Activated T-helper 1 cell treated with anti-CD3 and anti-CD28 coated beads, Interleukin-2, amount 50 U/mL, for 16 hours (primary cell): ENCODE measurements around the gene PIGB.
"Not testable (repeated sequence)": the region's sequence is repeated elsewhere in the genome, so short reads cannot be mapped to it uniquely, and the experiment has no call there.

ENCODE experiments used
- DNase-seq, 2 donors: peaks; one replicate each; pipeline ENCODE4 v3.0.0-alpha.2; 2020; ENCODE audit warnings: low read depth in 1 of 2, low spot score in 1 of 2

The PIGB gene

GRCh38 chr15:55318588-55319494 lies at the start of gene PIGB, which contains the start of gene PIGBOS1:
Gene PIGB (plus strand): TSS chr15:55319222. CDS start chr15:55319251, 29 bp downstream.
Gene PIGBOS1 (minus strand): TSS chr15:55319123. CDS start chr15:55317792, 1,331 bp downstream.
- peak; percentile 55 to 59 for DNase-seq

- no peak for DNase-seq
Observed at GRCh38 chr15:55270291-55270690, 48.7 kb upstream of the PIGB start.

DNA sequence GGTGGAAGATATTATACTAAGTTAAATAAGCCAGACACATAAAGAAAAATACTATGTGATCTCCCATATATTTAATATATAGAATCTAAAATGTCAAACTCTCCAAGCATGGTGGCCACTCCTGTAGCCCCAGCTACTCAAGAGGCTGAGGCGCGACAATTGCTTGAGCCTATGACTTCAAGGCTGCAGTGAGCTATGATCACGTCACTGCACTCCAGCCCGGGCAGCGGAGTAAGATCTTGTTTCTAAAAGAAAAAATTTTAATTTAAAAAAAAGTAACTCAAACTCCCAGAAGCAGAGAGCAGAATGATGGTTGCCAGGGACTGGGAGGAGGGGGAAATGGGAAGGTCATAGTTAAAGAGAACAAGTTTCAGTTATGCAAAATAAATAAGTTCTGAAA lies 42.7 kb upstream of the PIGB start:
- no peak for DNase-seq

DNA sequence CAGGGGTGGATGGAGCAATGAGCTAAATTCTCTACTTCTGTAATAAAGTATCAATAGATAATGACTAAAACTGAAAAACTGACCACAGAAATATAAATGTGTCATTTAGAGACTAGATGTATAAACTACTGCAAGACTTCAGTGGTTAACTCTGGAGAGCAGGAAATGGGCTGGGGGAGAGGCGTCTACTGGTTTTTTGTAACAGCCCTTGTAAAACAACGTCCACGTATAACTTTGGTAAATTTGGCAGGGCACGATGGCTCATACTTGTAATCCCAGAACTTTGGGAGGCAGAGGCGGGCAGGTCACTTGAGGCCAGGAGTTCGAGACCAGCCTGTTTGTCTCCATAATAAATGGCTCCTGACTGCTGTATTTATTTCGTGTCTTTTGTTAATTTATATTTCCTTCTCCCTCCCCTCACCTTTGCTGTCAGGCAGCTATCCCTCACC lies 41.9 kb upstream of the PIGB start:
- DNase-seq = no peak

DNA sequence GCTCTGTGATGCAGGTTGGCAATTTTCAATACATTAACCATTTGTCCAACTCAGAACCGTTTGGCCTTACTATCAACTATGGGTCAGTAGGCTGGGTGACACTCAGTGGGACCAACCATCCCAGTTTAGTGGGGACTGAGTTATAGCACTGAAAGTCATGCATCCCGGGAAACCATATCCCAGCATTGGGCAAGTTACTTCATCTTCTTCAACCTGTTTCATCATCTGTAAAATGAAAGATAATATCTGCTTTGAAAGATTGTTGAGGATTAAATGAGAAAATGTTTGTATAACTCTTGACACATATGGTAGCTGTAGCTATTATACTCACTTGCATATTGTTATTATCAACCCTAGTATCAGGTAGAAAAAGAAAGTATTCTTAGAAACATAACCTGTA lies 41.3 kb upstream of the PIGB start:
- no peak for DNase-seq

DNA sequence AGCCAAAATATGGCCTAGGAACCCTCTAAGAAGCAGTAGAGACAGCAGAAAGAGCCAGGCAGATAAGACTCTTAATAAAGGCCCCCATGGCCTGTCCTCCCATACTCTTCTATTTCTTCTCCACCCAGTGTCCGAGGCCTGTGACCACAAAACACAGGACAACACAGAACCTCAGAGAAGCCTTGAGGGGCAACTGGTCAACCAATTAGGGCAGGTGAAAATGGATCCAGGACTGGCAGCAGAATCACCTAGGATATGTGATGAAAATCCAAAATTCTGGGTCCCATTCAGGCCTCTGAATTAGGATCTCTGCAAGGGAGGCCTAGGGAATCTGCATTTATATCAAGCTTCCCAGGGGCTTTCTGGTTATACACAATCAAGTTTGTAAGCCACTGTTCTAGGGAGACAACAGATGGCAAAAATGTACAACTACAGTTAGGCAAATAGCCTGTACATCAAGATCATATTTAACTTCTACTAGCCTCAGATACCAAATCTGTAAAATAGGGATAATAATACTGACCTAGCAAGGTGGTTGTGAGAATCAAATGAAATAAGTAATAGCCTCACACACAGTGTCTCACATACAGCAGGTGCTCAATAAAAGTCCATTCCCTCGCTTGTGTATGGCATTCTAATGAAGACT lies 39.8 kb upstream of the PIGB start:
- no peak for DNase-seq

GRCh38 chr15:55279746-55280351 lies 39.2 kb upstream of the PIGB start:
- peak in 1 of 2 donors; percentile 33 for DNase-seq

DNA sequence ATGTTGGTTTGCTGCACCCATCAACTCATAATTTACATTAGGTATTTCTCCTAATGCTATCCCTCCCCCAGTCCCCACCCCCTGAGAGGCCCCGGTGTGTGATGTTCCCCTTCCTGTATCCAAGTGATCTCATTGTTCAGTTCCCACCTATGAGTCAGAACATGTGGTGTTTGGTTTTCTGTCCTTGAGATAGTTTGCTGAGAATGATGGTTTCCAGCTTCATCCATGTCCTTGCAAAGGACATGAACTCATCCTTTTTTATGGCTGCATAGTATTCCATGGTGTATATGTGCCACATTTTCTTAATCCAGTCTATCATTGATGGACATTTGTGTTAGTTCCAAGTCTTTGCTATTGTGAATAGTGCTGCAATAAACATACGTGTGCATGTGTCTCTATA lies 38.4 kb upstream of the PIGB start:
- DNase-seq = not testable (repeated sequence)

GRCh38 chr15:55281517-55282228 lies 37.3 kb upstream of the PIGB start:
- DNase-seq = no peak

- DNase-seq = no peak
Observed at GRCh38 chr15:55282284-55282833, 36.7 kb upstream of the PIGB start.

- no peak for DNase-seq
Observed at GRCh38 chr15:55283379-55284147, 35.5 kb upstream of the PIGB start.

GRCh38 chr15:55284426-55284825 lies 34.6 kb upstream of the PIGB start:
- DNase-seq = no peak

DNA sequence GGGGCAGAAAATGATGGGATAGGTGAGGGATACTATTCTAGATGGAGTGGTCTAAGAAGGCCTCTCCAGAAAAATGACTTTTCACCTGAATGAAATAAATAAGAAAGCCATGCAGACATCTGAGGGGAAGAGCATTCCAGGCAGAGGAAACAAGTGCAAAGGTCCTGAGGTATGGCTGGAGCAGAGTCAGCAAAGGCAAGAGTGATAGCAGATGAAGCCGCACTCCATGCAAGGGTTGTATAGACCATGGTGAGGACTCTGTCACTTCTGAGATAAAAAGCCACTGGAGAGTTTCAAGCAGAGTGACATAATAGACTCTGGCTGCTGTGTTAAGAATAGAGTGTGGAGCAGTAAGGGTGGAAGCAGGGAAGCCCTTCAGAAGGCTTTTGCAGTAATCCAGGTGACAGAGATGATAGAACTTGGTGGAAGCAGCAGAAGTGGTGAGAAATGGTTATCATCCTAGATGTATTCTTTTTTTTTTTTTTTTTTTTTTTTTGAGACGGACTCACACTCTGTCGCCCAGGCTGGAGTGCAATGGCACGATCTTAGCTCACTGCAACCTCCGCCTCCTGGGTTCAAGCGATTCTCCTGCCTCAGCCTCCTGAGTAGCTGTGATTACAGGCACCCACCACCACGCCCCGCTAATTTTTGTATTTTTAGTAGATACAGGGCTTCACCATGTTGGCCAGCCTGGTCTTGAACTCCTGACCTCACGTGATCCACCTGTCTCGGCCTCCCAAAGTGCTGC lies 32.4 kb upstream of the PIGB start:
- DNase-seq = not testable (repeated sequence)

DNA sequence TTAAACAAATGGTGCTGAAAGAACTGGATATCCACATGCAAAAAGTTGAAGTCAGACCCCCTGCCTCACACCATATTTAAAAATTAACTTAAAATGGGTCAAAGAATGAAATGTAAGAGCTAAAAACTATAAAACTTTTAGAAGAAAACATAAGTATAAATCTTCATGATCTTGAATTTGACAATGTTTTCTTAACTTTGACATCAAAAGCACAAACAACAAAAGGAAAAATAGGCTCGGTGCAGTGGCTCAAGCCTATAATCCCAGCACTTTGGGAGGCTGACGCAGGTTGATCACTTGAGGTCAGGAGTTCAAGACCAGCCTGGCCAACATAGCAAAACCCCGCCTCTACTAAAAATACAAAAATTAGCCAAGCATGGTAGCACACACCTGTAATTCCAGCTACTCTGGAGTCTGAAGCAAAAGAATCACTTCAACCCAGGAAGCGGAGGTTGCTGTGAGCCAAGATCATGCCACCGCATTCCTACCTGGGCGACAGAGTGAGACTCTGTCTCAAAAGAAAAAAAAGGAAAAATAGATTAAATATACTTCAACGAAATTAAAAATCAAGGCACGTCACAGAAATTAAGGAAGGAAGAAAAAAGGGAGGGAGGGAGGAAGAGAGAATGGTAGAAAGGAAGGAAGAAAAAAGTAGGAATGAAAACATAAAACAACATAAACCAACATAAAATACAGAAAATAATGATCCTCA lies 30.9 kb upstream of the PIGB start:
- DNase-seq = no peak

GRCh38 chr15:55289011-55289745 lies 29.8 kb upstream of the PIGB start:
- peak in 1 of 2 donors; percentile 27 for DNase-seq

- peak; percentile 48 to 69 for DNase-seq
Observed at GRCh38 chr15:55289746-55290527, 29.1 kb upstream of the PIGB start, which contains the start of gene RAB27A. Gene RAB27A (minus strand): TSS chr15:55289813. CDS start chr15:55234934, 54,879 bp downstream.

GRCh38 chr15:55290528-55291057 lies 28.4 kb upstream of the PIGB start:
- DNase-seq = peak; percentile 75 to 78
